ENCODE results near the gene CDH15.
"Not testable (repeated sequence)": the region's sequence is repeated elsewhere in the genome, so short reads cannot be mapped to it uniquely, and the experiment has no call there.

Gene CDH15

GRCh38 chr16:89172528-89173173, 1.1 kb downstream of the CDH15 start:
- no peak for DNase-seq (ENCODE audit: low read depth)

GRCh38 chr16:89173174-89173921, 1.8 kb downstream of the CDH15 start:
- no peak for DNase-seq (ENCODE audit: low read depth)

- no peak for DNase-seq (ENCODE audit: low read depth)
Measured at GRCh38 chr16:89174055-89174827, 2.7 kb downstream of the CDH15 start.

GRCh38 chr16:89174877-89175276, 3.3 kb downstream of the CDH15 start:
- DNase-seq (ENCODE audit: low read depth), result no peak

- DNase-seq (ENCODE audit: low read depth), result no peak
Measured at GRCh38 chr16:89175280-89176146, 4.0 kb downstream of the CDH15 start.

- DNase-seq (ENCODE audit: low read depth), result no peak
Measured at GRCh38 chr16:89176147-89176690, 4.7 kb downstream of the CDH15 start.

- DNase-seq (ENCODE audit: low read depth), result no peak
Measured at GRCh38 chr16:89176717-89177116, 5.2 kb downstream of the CDH15 start.

- DNase-seq (ENCODE audit: low read depth), result no peak
Measured at GRCh38 chr16:89177501-89177900, 6.0 kb downstream of the CDH15 start.

GRCh38 chr16:89178453-89179147, 7.1 kb downstream of the CDH15 start:
- DNase-seq (ENCODE audit: low read depth), result no peak

GRCh38 chr16:89179148-89179484, 7.6 kb downstream of the CDH15 start:
- DNase-seq (ENCODE audit: low read depth), result no peak

- no peak for DNase-seq (ENCODE audit: low read depth)
Measured at GRCh38 chr16:89179656-89180315, 8.2 kb downstream of the CDH15 start.

- no peak for DNase-seq (ENCODE audit: low read depth)
Measured at GRCh38 chr16:89183463-89183862, 11.9 kb downstream of the CDH15 start.

- no peak for DNase-seq (ENCODE audit: low read depth)
Measured at GRCh38 chr16:89183975-89184676, 12.6 kb downstream of the CDH15 start.

- DNase-seq (ENCODE audit: low read depth), result no peak
Measured at GRCh38 chr16:89184677-89184932, 13.1 kb downstream of the CDH15 start.

GRCh38 chr16:89184933-89185794, 13.6 kb downstream of the CDH15 start:
- no peak for DNase-seq (ENCODE audit: low read depth)

- DNase-seq (ENCODE audit: low read depth), result not testable (repeated sequence)
Measured at GRCh38 chr16:89185887-89186592, 14.5 kb downstream of the CDH15 start.

- not testable (repeated sequence) for DNase-seq (ENCODE audit: low read depth)
Measured at GRCh38 chr16:89186593-89187031, 15.1 kb downstream of the CDH15 start.

- DNase-seq (ENCODE audit: low read depth), result no peak
Measured at GRCh38 chr16:89187032-89187769, 15.7 kb downstream of the CDH15 start.
